Liver (tissue), 9 donors: ENCODE results near the gene SEC14L3. TPM values are rescaled to one million over a fixed set of nuclear protein-coding genes. Genes with fewer than 3 reads are reported as not detected.
"Not testable (repeated sequence)": the region's sequence is repeated elsewhere in the genome, so short reads cannot be mapped to it uniquely, and the experiment has no call there.

Source experiments
- DNase-seq: peaks from one replicate; pipeline ENCODE4 v3.0.0-alpha.2; 2017; ENCODE audit warnings: low spot score
- H3K27ac ChIP-seq, 2 donors: one replicate each; pipeline ENCODE4 v1.7.0; 2013; ENCODE audit warnings: inconsistent platforms in 2 of 2, low read length in 2 of 2, control low read depth in 1 of 2, low read depth in 1 of 2, mild to moderate bottlenecking in 1 of 2
- H3K27me3 ChIP-seq, 4 donors: one replicate each; pipeline versions ENCODE4 v1.6.1 to v1.7.0; 2013; ENCODE audit warnings: low read length in 3 of 4, inconsistent platforms in 1 of 4, mild to moderate bottlenecking in 1 of 4, moderate library complexity in 1 of 4; ENCODE audit not compliant: control insufficient read depth in 4 of 4, insufficient read depth in 4 of 4
- H3K36me3 ChIP-seq, 4 donors: one replicate each; pipeline versions ENCODE4 v1.6.1 to v1.7.0; 2013; ENCODE audit warnings: low read length in 3 of 4, mild to moderate bottlenecking in 3 of 4, low read depth in 1 of 4, moderate library complexity in 1 of 4; ENCODE audit not compliant: control insufficient read depth in 4 of 4, insufficient read depth in 3 of 4
- H3K4me1 ChIP-seq, 4 donors: one replicate each; pipeline versions ENCODE4 v1.6.1 to v1.7.0; 2013; ENCODE audit warnings: low read length in 3 of 4, mild to moderate bottlenecking in 3 of 4, moderate library complexity in 1 of 4; ENCODE audit not compliant: control insufficient read depth in 4 of 4, insufficient read depth in 4 of 4
- H3K4me3 ChIP-seq, 3 donors: one replicate each; pipeline versions ENCODE4 v1.6.1 to v1.7.0; 2013; ENCODE audit warnings: low read length in 3 of 3, control low read depth in 1 of 3, low read depth in 1 of 3, mild to moderate bottlenecking in 1 of 3
- H3K9ac ChIP-seq, 2 donors: one replicate each; pipeline ENCODE4 v1.7.0; 2013; ENCODE audit warnings: low read length in 2 of 2, mild to moderate bottlenecking in 2 of 2, moderate library complexity in 2 of 2, control low read depth in 1 of 2, low read depth in 1 of 2
- H3K9me3 ChIP-seq, 4 donors: one replicate each; pipeline versions ENCODE4 v1.6.1 to v1.7.0; 2013; ENCODE audit warnings: low read length in 3 of 4; ENCODE audit not compliant: control insufficient read depth in 4 of 4
- EGR1 ChIP-seq, 2 donors: IDR thresholded peaks; 2 replicates each; pipeline ENCODE4 v1.6.1; 2016 to 2018; ENCODE audit warnings: antibody characterized with exemption in 2 of 2, low read depth in 2 of 2
- FOXA1 ChIP-seq: IDR thresholded peaks from 2 replicates; pipeline ENCODE4 v1.6.1; 2016; ENCODE audit warnings: antibody characterized with exemption
- GABPA ChIP-seq, 2 donors: IDR thresholded peaks in 1 of 2; conservative IDR thresholded peaks in 1 of 2; 2 replicates each; pipeline ENCODE4 v1.6.1; 2016; ENCODE audit warnings: antibody characterized with exemption in 2 of 2, mild to moderate bottlenecking in 1 of 2, moderate library complexity in 1 of 2
- HNF4A ChIP-seq, 2 donors: conservative IDR thresholded peaks; 2 replicates each; pipeline ENCODE4 v1.6.1; 2016; ENCODE audit warnings: antibody characterized with exemption in 2 of 2, mild to moderate bottlenecking in 2 of 2
- HNF4G ChIP-seq: IDR thresholded peaks from 2 replicates; pipeline ENCODE4 v1.6.1; 2016; ENCODE audit warnings: antibody characterized with exemption
- JUND ChIP-seq, 2 donors: IDR thresholded peaks; 2 replicates each; pipeline ENCODE4 v1.6.1; 2016; ENCODE audit warnings: antibody characterized with exemption in 2 of 2
- RAD21 ChIP-seq, 2 donors: IDR thresholded peaks; 2 replicates each; pipeline ENCODE4 v1.6.1; 2016; ENCODE audit warnings: antibody characterized with exemption in 2 of 2, mild to moderate bottlenecking in 2 of 2
- RXRA ChIP-seq, 2 donors: IDR thresholded peaks; 2 replicates each; pipeline ENCODE4 v1.6.1; 2017 to 2018; ENCODE audit warnings: antibody characterized with exemption in 2 of 2, mild to moderate bottlenecking in 1 of 2
- TAF1 ChIP-seq: conservative IDR thresholded peaks from 2 replicates; pipeline ENCODE4 v1.6.1; 2016; ENCODE audit warnings: antibody characterized with exemption, mild to moderate bottlenecking
- YY1 ChIP-seq: IDR thresholded peaks from 2 replicates; pipeline ENCODE4 v1.6.1; 2016; ENCODE audit warnings: antibody characterized with exemption, mild to moderate bottlenecking
- WGBS: extraction: QIAGEN DNeasy Blood & Tissue Kit; methylation state at CpG from one replicate; pipeline ENCODE4 v1.1.7; 2013; 5-methylcytosine and 5-hydroxymethylcytosine counted together
- polyA plus RNA-seq, 2 donors: library from polyadenylated mRNA; stranded (reverse) in 1 of 2; unstranded in 1 of 2; fragments of 200-250 nt in 1 of 2; fragments of >200 nt in 1 of 2; fragmentation: Nextera tagmentation in 1 of 2; extraction: Ambion mirVana in 1 of 2; gene quantifications; one replicate each; pipeline versions ENCODE4 v1.2.1 to v1.2.3, GENCODE V29; 2013 to 2015
- total RNA-seq, 2 donors: library from RNA; depleted of rRNA; stranded (reverse); fragments of >200 nt; gene quantifications; one replicate each; pipeline ENCODE4 v1.2.3, GENCODE V29; 2014
- TF ChIP-seq, protein P1 (sequence below): IDR thresholded peaks from 2 replicates; pipeline ENCODE4 v1.6.1; 2016; ENCODE audit warnings: antibody characterized with exemption
- TF ChIP-seq, protein P2 (sequence below): IDR thresholded peaks from 2 replicates; pipeline ENCODE4 v1.6.1; 2016; ENCODE audit warnings: antibody characterized with exemption
- TF ChIP-seq, protein P3 (sequence below): IDR thresholded peaks from 2 replicates; pipeline ENCODE4 v1.6.1; 2016; ENCODE audit warnings: antibody characterized with exemption, mild to moderate bottlenecking
- TF ChIP-seq, protein P4 (sequence below): fragments of 150-350 bp; IDR thresholded peaks from 2 replicates; pipeline ENCODE4 v1.5.1; 2017; ENCODE audit warnings: improper control_type of control experiment, low read depth, low read length; ENCODE audit not compliant: missing input control
- TF ChIP-seq, protein P5 (sequence below): IDR thresholded peaks from 2 replicates; pipeline ENCODE4 v1.6.1; 2016; ENCODE audit warnings: antibody characterized with exemption
- donor health status: healthy.
- donor health status: healthy.
- donor health status: healthy.
- donor health status: healthy.
- donor health status: healthy.

Gene SEC14L3
- total and polyA plus RNA-seq, 4 donors = 0.32 to 0.33 TPM; not detected in 2

DNA sequence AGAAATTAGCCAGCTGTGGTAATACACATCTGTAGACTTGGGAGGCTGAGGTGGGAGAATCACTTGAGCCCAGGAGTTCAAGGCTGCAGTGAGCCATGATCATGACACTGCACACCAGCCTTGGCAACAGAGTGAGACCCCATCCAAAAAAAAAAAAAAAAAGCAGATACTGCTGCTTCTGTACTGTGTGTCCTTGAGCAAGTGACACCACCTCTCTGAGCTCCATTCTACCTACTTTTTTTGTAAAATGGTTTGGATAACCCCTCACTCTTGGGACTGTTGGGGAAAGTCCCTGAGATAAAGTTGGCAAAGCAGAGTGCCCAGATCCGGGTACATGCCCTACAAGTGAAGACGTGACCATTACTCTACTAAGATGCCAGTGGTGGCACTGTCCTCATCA, 2.7 kb downstream of the SEC14L3 start:
- no peak for DNase-seq
- no peak overlapping the region for H3K27ac ChIP-seq
- no peak overlapping the region for H3K9ac ChIP-seq
- no peak overlapping the region for H3K4me3 ChIP-seq
- H3K27me3 ChIP-seq = no peaks in the 10 kb centered on the region
- peaks cover 0 to under 1% (median 0%) of the 10 kb centered on the region in 4 donors for H3K36me3 ChIP-seq
- WGBS = 89% methylated on average over 2 of the region's 2 CpGs
- TF ChIP-seq RXRA (IDR thresholded peaks at IDR 0.05) (no peak), RAD21 (IDR thresholded peaks at IDR 0.05) (no peak), HNF4G (no peak), JUND (IDR thresholded peaks at IDR 0.05) (no peak), EGR1 (IDR thresholded peaks at IDR 0.05; ENCODE audit: low read depth in 2 of 2) (no peak), YY1 (no peak), TAF1 (no peak), GABPA (IDR thresholded peaks at IDR 0.05 in 1 of 2, conservative IDR thresholded peaks at IDR 0.05 in 1 of 2) (no peak), HNF4A (conservative IDR thresholded peaks at IDR 0.05) (no peak), FOXA1 (no peak)
- TF ChIP-seq, protein P1, sequence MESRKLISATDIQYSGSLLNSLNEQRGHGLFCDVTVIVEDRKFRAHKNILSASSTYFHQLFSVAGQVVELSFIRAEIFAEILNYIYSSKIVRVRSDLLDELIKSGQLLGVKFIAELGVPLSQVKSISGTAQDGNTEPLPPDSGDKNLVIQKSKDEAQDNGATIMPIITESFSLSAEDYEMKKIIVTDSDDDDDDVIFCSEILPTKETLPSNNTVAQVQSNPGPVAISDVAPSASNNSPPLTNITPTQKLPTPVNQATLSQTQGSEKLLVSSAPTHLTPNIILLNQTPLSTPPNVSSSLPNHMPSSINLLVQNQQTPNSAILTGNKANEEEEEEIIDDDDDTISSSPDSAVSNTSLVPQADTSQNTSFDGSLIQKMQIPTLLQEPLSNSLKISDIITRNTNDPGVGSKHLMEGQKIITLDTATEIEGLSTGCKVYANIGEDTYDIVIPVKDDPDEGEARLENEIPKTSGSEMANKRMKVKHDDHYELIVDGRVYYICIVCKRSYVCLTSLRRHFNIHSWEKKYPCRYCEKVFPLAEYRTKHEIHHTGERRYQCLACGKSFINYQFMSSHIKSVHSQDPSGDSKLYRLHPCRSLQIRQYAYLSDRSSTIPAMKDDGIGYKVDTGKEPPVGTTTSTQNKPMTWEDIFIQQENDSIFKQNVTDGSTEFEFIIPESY = no peak
- TF ChIP-seq, protein P2, sequence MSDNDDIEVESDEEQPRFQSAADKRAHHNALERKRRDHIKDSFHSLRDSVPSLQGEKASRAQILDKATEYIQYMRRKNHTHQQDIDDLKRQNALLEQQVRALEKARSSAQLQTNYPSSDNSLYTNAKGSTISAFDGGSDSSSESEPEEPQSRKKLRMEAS = no peak
- TF ChIP-seq, protein P3, sequence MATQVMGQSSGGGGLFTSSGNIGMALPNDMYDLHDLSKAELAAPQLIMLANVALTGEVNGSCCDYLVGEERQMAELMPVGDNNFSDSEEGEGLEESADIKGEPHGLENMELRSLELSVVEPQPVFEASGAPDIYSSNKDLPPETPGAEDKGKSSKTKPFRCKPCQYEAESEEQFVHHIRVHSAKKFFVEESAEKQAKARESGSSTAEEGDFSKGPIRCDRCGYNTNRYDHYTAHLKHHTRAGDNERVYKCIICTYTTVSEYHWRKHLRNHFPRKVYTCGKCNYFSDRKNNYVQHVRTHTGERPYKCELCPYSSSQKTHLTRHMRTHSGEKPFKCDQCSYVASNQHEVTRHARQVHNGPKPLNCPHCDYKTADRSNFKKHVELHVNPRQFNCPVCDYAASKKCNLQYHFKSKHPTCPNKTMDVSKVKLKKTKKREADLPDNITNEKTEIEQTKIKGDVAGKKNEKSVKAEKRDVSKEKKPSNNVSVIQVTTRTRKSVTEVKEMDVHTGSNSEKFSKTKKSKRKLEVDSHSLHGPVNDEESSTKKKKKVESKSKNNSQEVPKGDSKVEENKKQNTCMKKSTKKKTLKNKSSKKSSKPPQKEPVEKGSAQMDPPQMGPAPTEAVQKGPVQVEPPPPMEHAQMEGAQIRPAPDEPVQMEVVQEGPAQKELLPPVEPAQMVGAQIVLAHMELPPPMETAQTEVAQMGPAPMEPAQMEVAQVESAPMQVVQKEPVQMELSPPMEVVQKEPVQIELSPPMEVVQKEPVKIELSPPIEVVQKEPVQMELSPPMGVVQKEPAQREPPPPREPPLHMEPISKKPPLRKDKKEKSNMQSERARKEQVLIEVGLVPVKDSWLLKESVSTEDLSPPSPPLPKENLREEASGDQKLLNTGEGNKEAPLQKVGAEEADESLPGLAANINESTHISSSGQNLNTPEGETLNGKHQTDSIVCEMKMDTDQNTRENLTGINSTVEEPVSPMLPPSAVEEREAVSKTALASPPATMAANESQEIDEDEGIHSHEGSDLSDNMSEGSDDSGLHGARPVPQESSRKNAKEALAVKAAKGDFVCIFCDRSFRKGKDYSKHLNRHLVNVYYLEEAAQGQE = no peak
- TF ChIP-seq, protein P4, sequence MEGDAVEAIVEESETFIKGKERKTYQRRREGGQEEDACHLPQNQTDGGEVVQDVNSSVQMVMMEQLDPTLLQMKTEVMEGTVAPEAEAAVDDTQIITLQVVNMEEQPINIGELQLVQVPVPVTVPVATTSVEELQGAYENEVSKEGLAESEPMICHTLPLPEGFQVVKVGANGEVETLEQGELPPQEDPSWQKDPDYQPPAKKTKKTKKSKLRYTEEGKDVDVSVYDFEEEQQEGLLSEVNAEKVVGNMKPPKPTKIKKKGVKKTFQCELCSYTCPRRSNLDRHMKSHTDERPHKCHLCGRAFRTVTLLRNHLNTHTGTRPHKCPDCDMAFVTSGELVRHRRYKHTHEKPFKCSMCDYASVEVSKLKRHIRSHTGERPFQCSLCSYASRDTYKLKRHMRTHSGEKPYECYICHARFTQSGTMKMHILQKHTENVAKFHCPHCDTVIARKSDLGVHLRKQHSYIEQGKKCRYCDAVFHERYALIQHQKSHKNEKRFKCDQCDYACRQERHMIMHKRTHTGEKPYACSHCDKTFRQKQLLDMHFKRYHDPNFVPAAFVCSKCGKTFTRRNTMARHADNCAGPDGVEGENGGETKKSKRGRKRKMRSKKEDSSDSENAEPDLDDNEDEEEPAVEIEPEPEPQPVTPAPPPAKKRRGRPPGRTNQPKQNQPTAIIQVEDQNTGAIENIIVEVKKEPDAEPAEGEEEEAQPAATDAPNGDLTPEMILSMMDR = no peak
- TF ChIP-seq, protein P5, sequence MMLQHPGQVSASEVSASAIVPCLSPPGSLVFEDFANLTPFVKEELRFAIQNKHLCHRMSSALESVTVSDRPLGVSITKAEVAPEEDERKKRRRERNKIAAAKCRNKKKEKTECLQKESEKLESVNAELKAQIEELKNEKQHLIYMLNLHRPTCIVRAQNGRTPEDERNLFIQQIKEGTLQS = no peak
- peaks cover 5 to 28% (median 22%) of the 10 kb centered on the region in 4 donors for H3K4me1 ChIP-seq
- H3K9me3 ChIP-seq = no peaks in the 10 kb centered on the region

DNA sequence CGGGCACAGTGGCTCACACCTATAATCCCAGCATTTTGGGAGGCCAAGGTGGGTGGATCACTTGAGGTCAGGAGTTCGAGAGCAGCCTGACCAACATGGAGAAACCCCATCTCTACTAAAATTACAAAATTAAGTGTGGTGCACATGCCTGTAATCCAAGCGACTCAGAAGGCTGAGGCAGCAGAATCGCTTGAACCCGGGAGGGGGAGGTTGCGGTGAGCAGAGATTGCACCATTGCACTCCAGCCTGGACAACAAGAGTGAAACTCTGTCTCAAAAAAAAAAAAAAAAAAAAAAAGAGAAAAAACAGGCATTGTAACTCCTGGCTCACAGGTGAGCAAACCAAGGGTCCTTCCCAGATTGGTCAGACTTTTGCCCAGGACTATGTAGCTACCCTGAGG, 11.3 kb downstream of the SEC14L3 start:
- not testable (repeated sequence) for H3K4me3 ChIP-seq, DNase-seq, H3K27ac ChIP-seq, H3K9ac ChIP-seq, H3K27me3 ChIP-seq, H3K9me3 ChIP-seq, H3K36me3 ChIP-seq
- peaks cover 2 to 43% (median 36%) of the 10 kb centered on the region in 4 donors for H3K4me1 ChIP-seq
- WGBS = 49% methylated on average over 6 of the region's 6 CpGs
